Bronchial epithelial cell (primary cell): ENCODE data around the gene GSKIP. TPM values are rescaled to one million over a fixed set of nuclear protein-coding genes. Genes with fewer than 3 reads are reported as not detected.

Experiments used
- DNase-seq: peaks from one replicate; pipeline ENCODE4 v3.0.0-alpha.2; 2010; ENCODE audit warnings: low read depth
- FAIRE-seq: peaks from 2 replicates; lab custom pipeline; 2011; peaks lifted over from hg19 to GRCh38; lab: Jason Lieb, UNC
- H3K27me3 ChIP-seq: 2 replicates; pipeline ENCODE4 v1.5.1; 2011; ENCODE audit warnings: low read length; ENCODE audit not compliant: control insufficient read depth, insufficient read depth
- H3K36me3 ChIP-seq: 2 replicates; pipeline ENCODE4 v1.5.1; 2011; ENCODE audit warnings: low read length; ENCODE audit not compliant: control insufficient read depth, insufficient read depth
- H3K4me3 ChIP-seq: 2 replicates; pipeline ENCODE4 v1.5.1; 2011; ENCODE audit warnings: mild to moderate bottlenecking, low read depth, low read length, control low read depth
- total RNA-seq: library from RNA; depleted of rRNA; stranded (reverse); fragments of >200 nt; gene quantifications from 2 replicates; pipeline ENCODE4 v1.2.1, GENCODE V29; 2014
- TF ChIP-seq, protein P1 (sequence below): IDR thresholded peaks from 2 replicates; pipeline ENCODE4 v1.5.1; 2011; ENCODE audit warnings: mild to moderate bottlenecking, moderate library complexity, low read length, control low read depth, inconsistent platforms; ENCODE audit not compliant: insufficient read depth, severe bottlenecking

Gene GSKIP
- total RNA-seq, 1 donor from 2014 or later = 77.7 TPM

DNA sequence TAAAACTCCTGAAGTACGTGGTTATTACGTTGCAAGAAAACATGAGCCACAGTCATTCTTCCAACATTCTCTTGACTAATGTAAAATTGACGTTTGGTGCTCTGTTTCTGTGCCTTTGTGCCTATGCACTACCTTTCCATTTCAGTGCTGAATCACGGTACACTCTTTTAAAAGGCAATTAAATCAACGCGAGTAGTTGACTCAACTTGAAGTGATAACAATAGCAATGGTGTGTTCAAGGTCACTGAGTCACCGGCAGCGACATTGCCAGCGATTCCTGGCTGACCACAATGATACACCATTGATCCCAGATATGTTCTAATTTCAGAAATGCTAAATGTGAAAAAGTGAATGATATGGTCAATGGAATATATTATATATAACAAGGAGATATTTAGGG lies 46.4 kb downstream of the GSKIP start:
- DNase-seq (no peak), FAIRE-seq (no peak)
- H3K27me3 ChIP-seq = no peaks in the 10 kb centered on the region
- TF ChIP-seq, protein P1, sequence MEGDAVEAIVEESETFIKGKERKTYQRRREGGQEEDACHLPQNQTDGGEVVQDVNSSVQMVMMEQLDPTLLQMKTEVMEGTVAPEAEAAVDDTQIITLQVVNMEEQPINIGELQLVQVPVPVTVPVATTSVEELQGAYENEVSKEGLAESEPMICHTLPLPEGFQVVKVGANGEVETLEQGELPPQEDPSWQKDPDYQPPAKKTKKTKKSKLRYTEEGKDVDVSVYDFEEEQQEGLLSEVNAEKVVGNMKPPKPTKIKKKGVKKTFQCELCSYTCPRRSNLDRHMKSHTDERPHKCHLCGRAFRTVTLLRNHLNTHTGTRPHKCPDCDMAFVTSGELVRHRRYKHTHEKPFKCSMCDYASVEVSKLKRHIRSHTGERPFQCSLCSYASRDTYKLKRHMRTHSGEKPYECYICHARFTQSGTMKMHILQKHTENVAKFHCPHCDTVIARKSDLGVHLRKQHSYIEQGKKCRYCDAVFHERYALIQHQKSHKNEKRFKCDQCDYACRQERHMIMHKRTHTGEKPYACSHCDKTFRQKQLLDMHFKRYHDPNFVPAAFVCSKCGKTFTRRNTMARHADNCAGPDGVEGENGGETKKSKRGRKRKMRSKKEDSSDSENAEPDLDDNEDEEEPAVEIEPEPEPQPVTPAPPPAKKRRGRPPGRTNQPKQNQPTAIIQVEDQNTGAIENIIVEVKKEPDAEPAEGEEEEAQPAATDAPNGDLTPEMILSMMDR = no peak
- H3K4me3 ChIP-seq = no peak overlapping the region
- H3K36me3 ChIP-seq = no peaks in the 10 kb centered on the region

DNA sequence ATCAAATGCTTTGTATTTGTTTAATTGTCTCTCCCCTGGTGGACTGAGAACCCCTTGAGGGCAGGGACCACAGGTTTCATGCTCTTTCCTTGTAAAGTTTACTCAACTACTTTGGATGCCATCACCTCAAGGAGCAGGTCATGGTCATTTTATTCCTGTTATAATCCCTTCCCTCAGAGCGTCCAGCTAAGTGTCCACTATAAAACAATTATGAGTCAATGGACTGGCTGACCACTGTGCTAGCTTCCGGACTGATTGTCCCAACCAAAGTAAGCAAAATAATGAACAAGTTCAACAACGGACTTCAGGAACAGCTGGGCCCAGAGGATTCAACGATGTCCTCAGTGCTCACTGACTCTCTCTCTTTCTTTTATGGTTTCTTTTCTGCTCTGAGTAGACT lies 46.8 kb downstream of the GSKIP start:
- no peak overlapping the region for H3K4me3 ChIP-seq
- no peaks in the 10 kb centered on the region for H3K27me3 ChIP-seq
- TF ChIP-seq, protein P1 = no peak
- no peak for DNase-seq
- FAIRE-seq = no peak
- H3K36me3 ChIP-seq = no peaks in the 10 kb centered on the region

DNA sequence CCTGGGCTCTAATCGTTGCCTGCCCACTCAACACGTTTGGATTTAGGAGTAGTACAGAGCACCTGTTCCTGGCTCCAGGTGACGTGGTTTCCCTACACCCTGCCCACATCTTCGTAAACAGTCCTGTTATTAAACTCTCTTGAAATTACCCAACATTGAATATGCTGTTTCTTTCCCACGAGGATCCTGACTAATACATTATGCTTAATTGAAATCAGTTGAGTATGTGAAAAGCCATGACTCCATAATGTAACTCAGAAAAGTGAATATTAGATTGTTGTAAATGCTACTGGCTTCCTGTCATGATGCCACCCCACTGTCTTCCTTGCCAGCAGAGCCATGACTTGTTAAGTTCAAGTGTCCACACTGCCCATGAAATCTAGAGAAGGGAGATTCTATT lies 50.2 kb downstream of the GSKIP start:
- DNase-seq (no peak), FAIRE-seq (no peak)
- TF ChIP-seq, protein P1 = no peak
- no peak overlapping the region for H3K4me3 ChIP-seq
- H3K36me3 ChIP-seq = no peaks in the 10 kb centered on the region
- no peaks in the 10 kb centered on the region for H3K27me3 ChIP-seq

DNA sequence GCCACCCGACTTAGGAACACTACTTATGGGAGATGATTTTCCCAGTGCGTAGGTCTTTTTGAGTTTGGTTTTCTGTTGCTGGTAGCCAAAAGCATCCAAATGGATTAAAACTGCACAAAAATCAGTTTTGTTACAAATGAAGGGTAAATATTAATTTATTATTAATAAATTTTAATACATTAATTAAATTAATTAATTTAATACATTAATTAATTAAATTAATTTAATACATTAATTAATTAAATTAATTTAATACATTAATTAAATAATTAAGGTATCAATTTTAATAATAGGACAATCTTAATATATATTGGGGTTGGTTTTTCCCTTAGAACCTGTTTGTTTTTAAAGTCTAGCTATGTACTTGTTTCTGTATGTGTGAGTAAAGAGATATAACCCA lies 52.2 kb downstream of the GSKIP start:
- DNase-seq (no peak), FAIRE-seq (no peak)
- Histone ChIP-seq H3K36me3 (no peaks in the 10 kb centered on the region), H3K27me3 (no peaks in the 10 kb centered on the region), H3K4me3 (no peak overlapping the region)
- TF ChIP-seq, protein P1 = no peak

DNA sequence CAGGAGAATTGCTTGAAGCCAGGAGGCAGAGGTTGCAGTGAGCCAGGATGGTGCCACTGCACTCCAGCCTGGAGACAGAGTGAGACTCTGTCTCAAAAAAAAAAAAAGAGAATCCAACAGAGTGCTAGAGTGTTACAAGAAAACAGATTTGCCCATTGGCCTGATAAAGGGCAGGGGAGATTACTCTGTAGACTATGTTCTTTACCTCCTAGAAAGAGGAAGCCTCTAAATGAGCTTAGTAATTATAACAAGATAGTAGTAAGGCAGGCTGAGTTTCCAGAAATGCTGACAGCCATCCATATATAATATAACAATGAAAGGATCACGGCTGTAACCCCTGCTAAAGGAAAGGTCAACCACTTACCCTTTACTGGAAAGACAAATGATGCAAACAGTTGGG lies 53.0 kb downstream of the GSKIP start:
- H3K36me3 ChIP-seq = no peaks in the 10 kb centered on the region
- TF ChIP-seq, protein P1 = no peak
- DNase-seq = no peak
- no peak for FAIRE-seq
- no peak overlapping the region for H3K4me3 ChIP-seq
- no peaks in the 10 kb centered on the region for H3K27me3 ChIP-seq

DNA sequence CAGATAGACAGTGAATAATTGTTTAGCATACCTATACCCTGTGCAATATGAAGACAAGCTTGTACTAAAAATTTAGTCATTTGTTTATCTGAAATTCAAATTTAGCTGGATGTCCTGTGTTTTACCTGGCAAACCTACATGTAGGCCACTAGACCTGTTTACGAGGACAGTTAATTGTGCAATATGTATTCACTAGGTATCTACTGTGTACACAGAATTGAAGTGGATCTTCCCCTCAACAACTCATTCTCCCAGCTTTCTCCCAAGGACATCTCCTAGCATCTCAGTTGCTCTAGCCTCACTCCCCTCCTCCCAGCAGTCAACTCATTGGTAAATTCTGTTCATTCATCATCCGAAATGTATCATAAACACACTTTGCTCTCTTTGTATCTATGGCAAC lies 53.9 kb downstream of the GSKIP start:
- Histone ChIP-seq H3K36me3 (no peaks in the 10 kb centered on the region), H3K27me3 (no peaks in the 10 kb centered on the region), H3K4me3 (no peak overlapping the region)
- no peak for FAIRE-seq
- DNase-seq = no peak
- TF ChIP-seq, protein P1 = no peak
